HG03432 (cell line): ENCODE measurements around the gene DNMBP.
"Not testable (repeated sequence)": the region's sequence is repeated elsewhere in the genome, so short reads cannot be mapped to it uniquely, and the experiment has no call there.

Experiments used
- ATAC-seq: cut with Tn5 transposase; IDR thresholded peaks from one replicate; pipeline ENCODE4 v1.9.1; 2021; ENCODE audit warnings: mild to moderate bottlenecking, moderate library complexity; ENCODE audit not compliant: unreplicated experiment

DNMBP gene

DNA sequence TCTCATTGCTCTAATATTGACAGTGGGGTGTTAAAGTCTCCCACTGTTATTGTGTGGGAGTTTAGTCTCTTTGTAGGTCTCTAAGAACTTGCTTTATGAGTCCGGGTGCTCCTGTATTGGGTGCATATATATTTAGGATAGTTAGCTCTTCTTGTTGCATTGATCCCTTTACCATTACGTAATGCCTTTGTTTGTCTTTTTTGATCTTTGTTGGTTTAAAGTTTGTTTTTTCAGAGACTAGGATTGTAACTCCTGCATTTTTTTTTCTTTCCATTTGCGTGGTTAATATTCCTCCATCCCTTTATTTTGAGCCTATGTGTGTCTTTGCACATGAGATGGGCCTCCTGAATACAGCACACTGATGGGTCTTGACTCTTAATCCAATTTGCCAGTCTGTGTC, 142.5 kb downstream of the DNMBP start:
- ATAC-seq: not testable (repeated sequence)

DNA sequence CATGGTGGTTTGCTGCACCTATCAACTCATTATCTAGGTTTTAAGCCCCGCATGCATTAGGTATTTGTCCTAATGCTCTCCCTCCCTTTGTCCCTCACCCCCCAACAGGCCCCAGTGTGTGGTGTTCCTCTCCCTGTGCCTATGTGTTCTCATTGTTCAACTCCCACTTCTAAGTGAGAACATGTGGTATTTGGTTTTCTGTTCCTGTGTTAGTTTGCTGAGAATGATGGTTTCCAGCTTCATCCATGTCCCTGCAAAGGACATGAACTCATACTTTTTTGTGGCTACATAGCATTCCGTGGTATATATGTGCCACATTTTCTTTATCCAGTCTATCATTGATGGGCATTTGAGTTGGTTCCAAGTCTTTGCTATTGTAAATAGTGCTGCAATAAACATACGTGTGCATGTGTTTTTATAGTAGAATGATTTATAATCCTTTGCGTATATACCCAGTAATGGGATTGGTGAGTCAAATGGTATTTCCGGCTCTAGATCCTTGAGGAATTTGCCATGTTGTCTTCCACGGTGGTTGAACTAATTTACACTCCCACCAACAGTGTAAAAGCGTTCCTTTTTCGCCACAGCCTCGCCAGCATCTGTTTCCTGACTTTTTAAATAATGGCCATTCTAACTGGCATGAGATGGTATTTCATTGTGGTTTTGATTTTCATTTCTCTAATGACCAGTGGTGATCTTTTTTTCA, 146.1 kb downstream of the DNMBP start:
- not testable (repeated sequence) for ATAC-seq

GRCh38 chr10:99860466-99860865, 149.3 kb downstream of the DNMBP start:
- no peak for ATAC-seq

- ATAC-seq: no peak
These were observed 150.2 kb downstream of the DNMBP start for GRCh38 chr10:99859585-99859984.

DNA sequence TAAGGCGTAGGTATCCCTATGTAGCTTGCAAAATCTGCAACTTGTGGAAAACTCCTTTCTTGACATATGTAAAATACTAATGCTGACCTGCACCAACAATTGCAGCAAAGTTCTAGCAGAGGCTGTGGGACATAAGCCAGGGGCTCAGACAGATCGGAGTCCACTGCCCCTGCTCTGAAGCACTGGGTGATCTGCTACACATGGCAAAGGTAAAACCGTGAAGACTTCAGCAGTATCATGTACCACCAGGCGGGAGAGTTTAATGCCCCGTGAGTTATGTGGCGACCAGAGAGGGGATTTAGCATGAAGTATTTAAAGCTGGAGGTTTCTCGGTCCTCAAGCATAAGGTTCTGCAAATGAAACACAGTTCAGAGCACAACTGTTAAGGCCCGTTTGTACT, 150.9 kb downstream of the DNMBP start:
- ATAC-seq: no peak

GRCh38 chr10:99855479-99856071, 154.2 kb downstream of the DNMBP start:
- no peak for ATAC-seq

GRCh38 chr10:99854860-99855259, 154.9 kb downstream of the DNMBP start:
- ATAC-seq: no peak

- no peak for ATAC-seq
These were observed 156.1 kb downstream of the DNMBP start for GRCh38 chr10:99853655-99854054.

DNA sequence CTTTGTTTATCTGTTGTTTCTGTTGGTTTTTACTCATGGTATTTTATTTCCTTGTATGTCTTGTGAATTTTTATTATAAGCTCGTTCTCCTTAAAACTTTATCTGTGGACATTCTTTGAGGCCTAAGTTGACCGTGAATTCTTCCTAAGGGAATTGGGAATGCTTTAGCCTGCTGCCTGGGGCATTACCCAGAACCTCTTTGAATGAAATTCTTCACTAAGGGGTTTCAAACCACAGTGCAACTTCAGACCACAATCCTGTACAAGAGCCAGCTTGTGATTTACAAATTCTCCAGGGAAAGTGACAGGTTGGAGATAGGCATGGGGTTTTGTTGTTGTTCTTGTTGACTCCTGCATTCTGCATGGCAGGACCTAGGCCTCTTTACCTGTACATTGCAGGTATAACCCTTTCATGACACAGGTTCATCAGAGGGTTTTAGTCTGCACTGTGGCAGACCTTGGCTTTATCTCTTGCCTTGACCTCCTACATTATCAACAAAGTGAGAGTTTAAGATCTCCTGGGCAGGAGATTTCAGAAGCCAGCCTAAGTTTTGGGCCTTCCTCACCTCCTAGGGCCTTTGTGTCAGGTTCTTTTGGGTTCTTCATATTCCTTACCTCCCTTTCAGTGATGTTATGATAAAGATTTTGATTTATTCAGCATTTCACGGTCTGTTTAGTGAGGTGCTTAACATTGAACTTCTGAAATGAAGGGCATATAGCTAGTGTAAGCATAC, 157.1 kb downstream of the DNMBP start:
- ATAC-seq: no peak

DNA sequence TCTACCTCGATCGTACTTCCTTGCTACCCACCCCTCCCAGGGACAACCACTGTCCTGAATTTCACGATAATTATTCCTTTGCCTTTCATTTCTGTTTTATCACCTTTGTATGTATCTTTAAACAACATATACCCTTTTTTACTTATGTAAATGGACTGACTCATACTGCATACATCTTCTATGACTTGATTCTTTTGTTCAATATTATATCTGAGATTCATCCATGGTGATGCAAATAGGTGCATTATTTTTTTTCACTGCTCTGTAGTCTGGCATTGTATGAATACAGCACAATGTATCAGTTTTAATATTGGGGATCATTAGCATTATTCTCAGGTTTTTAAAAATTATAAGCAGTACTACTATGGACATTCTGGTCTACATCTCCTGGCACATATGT, 157.9 kb downstream of the DNMBP start:
- ATAC-seq: no peak

DNA sequence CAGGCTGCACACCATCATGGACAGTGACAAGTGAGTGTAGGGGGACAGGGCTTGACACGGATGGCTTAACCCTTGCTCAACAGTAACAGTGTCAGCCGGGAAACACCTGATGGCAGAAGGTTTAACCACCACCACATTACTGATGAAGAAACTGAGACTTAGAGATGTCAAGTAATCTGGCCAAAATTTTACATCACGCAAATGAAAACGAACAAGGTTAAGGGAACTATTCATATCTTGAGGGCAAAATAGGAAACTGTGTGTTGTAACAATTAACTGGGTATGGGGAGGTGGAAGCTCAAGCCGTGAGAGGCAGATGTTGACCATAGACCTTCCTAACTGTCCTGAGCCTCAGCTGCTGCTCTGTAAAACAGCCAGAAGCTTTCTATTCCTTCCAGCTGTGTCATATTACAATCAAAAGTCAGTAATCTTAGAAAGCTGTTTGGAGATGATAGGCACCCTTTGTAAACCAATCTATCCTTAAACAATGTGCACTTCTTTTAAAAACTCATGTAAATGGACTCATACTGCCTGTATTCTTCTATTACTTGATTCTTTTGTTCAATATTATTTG, 158.9 kb downstream of the DNMBP start:
- no peak for ATAC-seq

DNA sequence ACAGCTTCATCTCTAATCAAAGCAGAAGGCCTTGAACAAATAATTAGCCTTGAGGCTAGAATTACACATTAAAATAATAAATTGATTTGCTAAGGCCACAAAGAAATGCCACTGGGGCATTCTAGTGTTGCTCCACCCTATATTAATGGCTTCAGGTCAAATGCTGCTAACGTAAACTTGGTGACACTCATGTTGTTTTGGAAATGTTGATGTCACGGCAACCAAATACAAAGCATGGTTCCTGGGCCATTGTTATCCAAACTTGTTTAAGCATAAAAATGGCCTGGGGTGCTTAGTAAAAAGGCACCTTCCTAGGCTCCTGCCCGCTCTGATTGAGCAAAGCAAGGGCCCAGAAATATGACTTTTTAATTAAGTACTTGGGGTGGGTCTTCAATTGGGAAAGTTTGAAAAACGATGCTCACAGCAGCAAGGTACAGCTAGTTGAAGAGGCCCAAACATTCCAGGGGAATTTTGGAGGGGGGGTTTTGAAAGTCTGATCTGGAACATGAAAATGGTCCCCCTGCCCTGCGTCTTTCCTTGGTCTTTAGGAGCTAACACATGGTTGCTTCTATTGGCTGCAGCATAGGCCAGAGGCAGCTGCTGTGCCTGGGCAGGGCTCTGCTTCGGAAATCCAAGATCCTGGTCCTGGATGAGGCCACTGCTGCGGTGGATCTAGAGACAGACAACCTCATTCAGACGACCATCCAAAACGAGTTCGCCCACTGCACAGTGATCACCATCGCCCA, 159.6 kb downstream of the DNMBP start:
- no peak for ATAC-seq

- no peak for ATAC-seq
These were observed 160.2 kb downstream of the DNMBP start for GRCh38 chr10:99849536-99849935.

GRCh38 chr10:99849057-99849456, 160.7 kb downstream of the DNMBP start:
- ATAC-seq: no peak

DNA sequence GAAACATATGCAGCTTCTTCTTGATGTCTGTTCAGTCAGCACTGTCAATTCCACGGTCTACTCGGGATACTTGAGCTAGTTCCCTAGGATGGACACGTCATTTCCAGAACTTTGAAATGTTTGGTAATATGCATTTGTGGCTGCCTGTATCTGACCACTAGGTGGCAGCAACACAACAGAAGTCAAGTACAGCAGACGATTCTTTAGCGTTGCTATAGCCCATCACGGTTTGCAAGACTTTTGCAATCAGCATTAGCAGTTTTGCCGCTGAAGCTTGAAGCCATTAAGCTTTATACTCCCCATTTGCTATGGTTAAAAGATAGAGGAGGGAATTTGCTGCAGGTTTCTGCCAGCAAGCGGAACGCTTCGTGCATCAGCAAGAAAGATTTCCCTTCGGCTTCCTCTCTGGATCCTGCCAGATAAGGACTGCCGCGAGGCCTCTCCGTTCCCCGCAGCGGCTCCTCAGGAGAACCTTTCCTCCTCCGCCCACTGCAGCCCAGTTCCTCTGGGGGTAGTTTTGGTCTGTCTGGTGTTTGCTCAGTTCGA, 163.8 kb downstream of the DNMBP start:
- ATAC-seq: peak; percentile 80

- no peak for ATAC-seq
These were observed 165.3 kb downstream of the DNMBP start for GRCh38 chr10:99844433-99844955.

GRCh38 chr10:99843310-99843709, 166.4 kb downstream of the DNMBP start:
- no peak for ATAC-seq

DNA sequence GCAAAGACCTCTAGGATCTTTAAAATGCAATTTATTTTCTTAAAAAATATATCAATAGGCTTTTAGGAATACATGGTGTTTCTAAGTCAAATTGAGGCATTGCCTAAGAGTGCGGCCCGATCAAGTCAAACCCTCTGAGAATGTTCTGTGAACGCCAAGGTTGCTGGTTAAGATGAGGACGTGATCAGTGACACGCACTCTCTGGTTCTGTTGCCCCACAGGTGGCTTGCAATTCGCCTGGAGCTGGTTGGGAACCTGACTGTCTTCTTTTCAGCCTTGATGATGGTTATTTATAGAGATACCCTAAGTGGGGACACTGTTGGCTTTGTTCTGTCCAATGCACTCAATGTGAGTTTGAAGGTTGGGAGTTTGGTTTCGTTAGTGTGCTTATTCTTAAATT, 168.0 kb downstream of the DNMBP start:
- no peak for ATAC-seq

GRCh38 chr10:99840859-99841258, 168.9 kb downstream of the DNMBP start:
- not testable (repeated sequence) for ATAC-seq

- ATAC-seq: no peak
These were observed 173.0 kb downstream of the DNMBP start for GRCh38 chr10:99836711-99837110.

DNA sequence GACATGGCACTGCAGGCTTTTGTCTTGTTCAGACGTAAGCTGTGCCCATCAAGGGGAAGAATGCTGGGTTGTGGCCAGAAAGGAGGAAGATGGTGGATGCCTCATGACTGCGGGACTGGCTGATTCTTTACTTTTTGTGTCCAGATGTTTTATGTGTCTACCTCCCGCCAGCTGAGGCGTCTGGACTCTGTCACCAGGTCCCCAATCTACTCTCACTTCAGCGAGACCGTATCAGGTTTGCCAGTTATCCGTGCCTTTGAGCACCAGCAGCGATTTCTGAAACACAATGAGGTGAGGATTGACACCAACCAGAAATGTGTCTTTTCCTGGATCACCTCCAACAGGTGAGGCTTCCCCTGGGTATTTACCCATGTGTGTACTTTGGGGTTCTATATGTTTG, 173.8 kb downstream of the DNMBP start:
- no peak for ATAC-seq
